Measurements from ENCODE around the gene RYR3.

DNA sequence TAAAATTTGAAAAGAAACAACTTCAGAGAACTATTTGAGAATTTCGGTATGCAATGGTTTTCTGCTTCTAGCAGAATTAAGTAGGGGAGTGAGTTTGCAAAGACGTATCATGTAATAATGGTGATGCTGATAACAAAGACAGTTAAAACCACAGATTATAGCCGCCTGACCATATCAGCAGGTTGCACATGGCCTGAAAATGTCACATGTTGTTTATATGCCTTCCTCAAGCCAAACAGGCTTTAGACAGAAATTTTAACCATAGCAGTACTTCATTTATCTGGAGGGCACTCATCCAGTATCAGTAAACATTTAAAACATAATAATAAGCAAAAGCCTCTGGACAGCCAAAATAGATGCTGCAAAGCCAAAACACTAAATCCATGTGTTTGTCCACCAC lies 131.7 kb downstream of the RYR3 start:
- TF ChIP-seq EZH2 (IDR thresholded peaks at IDR 0.05; ENCODE audit: borderline replicate concordance, insufficient read depth, low read depth, low read length, poor library complexity, severe bottlenecking) = no peak
- TF ChIP-seq, protein P1, sequence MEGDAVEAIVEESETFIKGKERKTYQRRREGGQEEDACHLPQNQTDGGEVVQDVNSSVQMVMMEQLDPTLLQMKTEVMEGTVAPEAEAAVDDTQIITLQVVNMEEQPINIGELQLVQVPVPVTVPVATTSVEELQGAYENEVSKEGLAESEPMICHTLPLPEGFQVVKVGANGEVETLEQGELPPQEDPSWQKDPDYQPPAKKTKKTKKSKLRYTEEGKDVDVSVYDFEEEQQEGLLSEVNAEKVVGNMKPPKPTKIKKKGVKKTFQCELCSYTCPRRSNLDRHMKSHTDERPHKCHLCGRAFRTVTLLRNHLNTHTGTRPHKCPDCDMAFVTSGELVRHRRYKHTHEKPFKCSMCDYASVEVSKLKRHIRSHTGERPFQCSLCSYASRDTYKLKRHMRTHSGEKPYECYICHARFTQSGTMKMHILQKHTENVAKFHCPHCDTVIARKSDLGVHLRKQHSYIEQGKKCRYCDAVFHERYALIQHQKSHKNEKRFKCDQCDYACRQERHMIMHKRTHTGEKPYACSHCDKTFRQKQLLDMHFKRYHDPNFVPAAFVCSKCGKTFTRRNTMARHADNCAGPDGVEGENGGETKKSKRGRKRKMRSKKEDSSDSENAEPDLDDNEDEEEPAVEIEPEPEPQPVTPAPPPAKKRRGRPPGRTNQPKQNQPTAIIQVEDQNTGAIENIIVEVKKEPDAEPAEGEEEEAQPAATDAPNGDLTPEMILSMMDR (IDR thresholded peaks at IDR 0.05) = no peak
